ENCODE results near the gene ZSWIM1. TPM values are rescaled to one million over a fixed set of nuclear protein-coding genes. Genes with fewer than 3 reads are reported as not detected.
A peak's percentile ranks its signal among the peaks of the same experiment; 100 is the strongest.

The ZSWIM1 gene
- total and polyA plus RNA-seq, 2 donors (not counting 1 experiment from before 2014, with no cell fraction given) = 5.4 to 15.7 TPM

GRCh38 chr20:45913116-45913515 lies 32.1 kb downstream of the ZSWIM1 start:
- no peak overlapping the region for H3K4me2 ChIP-seq (replicated peaks; ENCODE audit: low read depth, low read length, poor library complexity, severe bottlenecking)
- peak overlapping the region; percentile 50 for H3K27ac Mint-ChIP-seq
- intact Hi-C loops (cut with micrococcal nuclease) = no loop called here

GRCh38 chr20:45917790-45918141 lies 36.7 kb downstream of the ZSWIM1 start:
- Histone ChIP-seq H3K9me3 (ENCODE audit: control extremely low read depth in 1 of 3, control insufficient read depth in 2 of 3, insufficient read depth in 1 of 3, low read length in 2 of 3) (no peaks in the 10 kb centered on the region), H3K79me2 (ENCODE audit: control insufficient read depth, insufficient read depth, low read length) (no peaks in the 10 kb centered on the region), H3K4me2 (replicated peaks; ENCODE audit: low read depth, low read length, poor library complexity, severe bottlenecking) (no peak overlapping the region), H3K4me3 (ENCODE audit: control extremely low read depth in 1 of 5, extremely low read depth in 1 of 5, insufficient read depth in 1 of 5, low read depth in 2 of 5, low read length in 4 of 5) (no peak overlapping the region), H3K27me3 (replicated peaks in 1 of 4; ENCODE audit: control extremely low read depth in 1 of 4, control insufficient read depth in 3 of 4, insufficient read depth in 4 of 4, low read length in 3 of 4) (peaks cover 0 to 30% (median 5%) of the 10 kb centered on the region in 4 experiments), H3K27ac (ENCODE audit: low read length in 2 of 2) (no peak overlapping the region), H3K36me3 (replicated peaks in 1 of 2; ENCODE audit: control extremely low read depth in 1 of 2, control insufficient read depth in 1 of 2, extremely low read depth in 1 of 2, insufficient read depth in 2 of 2, low read length in 1 of 2) (no peaks in the 10 kb centered on the region), H2AFZ (ENCODE audit: insufficient read depth, low read depth, low read length, poor library complexity, severe bottlenecking) (no peak overlapping the region), H3K9ac (ENCODE audit: low read length) (no peak overlapping the region), H3K4me1 (ENCODE audit: control insufficient read depth in 2 of 2, insufficient read depth in 2 of 2, low read length in 2 of 2) (no peaks in the 10 kb centered on the region), H4K20me1 (ENCODE audit: control insufficient read depth, insufficient read depth, low read length, poor library complexity, severe bottlenecking) (no peaks in the 10 kb centered on the region)
- CTCF ChIA-PET = no interaction called here
- TF ChIP-seq CTCF (IDR thresholded peaks at IDR 0.05) = no peak
- no peak for TF ChIP-seq EZH2 (IDR thresholded peaks at IDR 0.05; ENCODE audit: borderline replicate concordance, insufficient read depth, low read depth, low read length, poor library complexity, severe bottlenecking)
- Mint-ChIP-seq H3K4me1 (peaks cover 2% of the 10 kb centered on the region), H3K27me3 (peaks cover 36% of the 10 kb centered on the region), H3K27ac (no peak overlapping the region), H3K4me3 (no peak overlapping the region), H3K9me3 (ENCODE audit: insufficient read depth) (no peaks in the 10 kb centered on the region)
- ATAC-seq (ENCODE audit: low read depth) = no peak
- WGBS (ENCODE audit: insufficient coverage) = 100% methylated on average over 1 of the region's 5 CpGs
- no peak for DNase-seq
- intact Hi-C loops (cut with micrococcal nuclease) = no loop called here
- POLR2A ChIA-PET = no interaction called here

More at GRCh38 chr20:45913116-45913515, 32.1 kb downstream of the ZSWIM1 start:
- Mint-ChIP-seq H3K9me3 (ENCODE audit: insufficient read depth) (no peaks in the 10 kb centered on the region), H3K4me1 (peaks cover 20% of the 10 kb centered on the region), H3K4me3 (peak overlapping the region; percentile 79), H3K27me3 (peaks cover 15% of the 10 kb centered on the region)
- POLR2A ChIA-PET = no interaction called here
- 60% methylated on average over 1 of the region's 5 CpGs for WGBS (ENCODE audit: insufficient coverage)
- Histone ChIP-seq H3K27me3 (replicated peaks in 1 of 4; ENCODE audit: control extremely low read depth in 1 of 4, control insufficient read depth in 3 of 4, insufficient read depth in 4 of 4, low read length in 3 of 4) (peaks cover 0 to 24% (median 9%) of the 10 kb centered on the region in 4 experiments), H3K79me2 (ENCODE audit: control insufficient read depth, insufficient read depth, low read length) (no peaks in the 10 kb centered on the region), H3K9ac (ENCODE audit: low read length) (no peak overlapping the region), H3K4me1 (ENCODE audit: control insufficient read depth in 2 of 2, insufficient read depth in 2 of 2, low read length in 2 of 2) (peaks cover 14 to 22% of the 10 kb centered on the region in 2 donors), H3K9me3 (ENCODE audit: control extremely low read depth in 1 of 3, control insufficient read depth in 2 of 3, insufficient read depth in 1 of 3, low read length in 2 of 3) (peaks cover 0 to 11% (median 0%) of the 10 kb centered on the region in 3 donors), H2AFZ (ENCODE audit: insufficient read depth, low read depth, low read length, poor library complexity, severe bottlenecking) (no peak overlapping the region), H4K20me1 (ENCODE audit: control insufficient read depth, insufficient read depth, low read length, poor library complexity, severe bottlenecking) (no peaks in the 10 kb centered on the region), H3K36me3 (replicated peaks in 1 of 2; ENCODE audit: control extremely low read depth in 1 of 2, control insufficient read depth in 1 of 2, extremely low read depth in 1 of 2, insufficient read depth in 2 of 2, low read length in 1 of 2) (no peaks in the 10 kb centered on the region), H3K4me3 (ENCODE audit: control extremely low read depth in 1 of 5, extremely low read depth in 1 of 5, insufficient read depth in 1 of 5, low read depth in 2 of 5, low read length in 4 of 5) (no peak overlapping the region), H3K27ac (ENCODE audit: low read length in 2 of 2) (no peak overlapping the region)
- TF ChIP-seq EZH2 (IDR thresholded peaks at IDR 0.05; ENCODE audit: borderline replicate concordance, insufficient read depth, low read depth, low read length, poor library complexity, severe bottlenecking) (no peak), CTCF (IDR thresholded peaks at IDR 0.05) (no peak)
- no peak for DNase-seq
- no peak for ATAC-seq (ENCODE audit: low read depth)
- CTCF ChIA-PET = no interaction called here
